ENCODE data around the gene SLC28A1. TPM values are rescaled to one million over a fixed set of nuclear protein-coding genes. Genes with fewer than 3 reads are reported as not detected.

The SLC28A1 gene
- total and polyA plus RNA-seq, 4 donors: 0.09 to 39.7 (median 18.3) TPM

- 83% methylated on average over 10 of the region's 10 CpGs for WGBS
- TF ChIP-seq YY1 (IDR thresholded peaks at IDR 0.05) (no peak), RXRA (IDR thresholded peaks at IDR 0.05) (no peak), HNF4A (conservative IDR thresholded peaks at IDR 0.05) (no peak), EGR1 (IDR thresholded peaks at IDR 0.05; ENCODE audit: low read depth in 2 of 2) (no peak)
Measured at GRCh38 chr15:84944311-84944710, 59.8 kb downstream of the SLC28A1 start.

GRCh38 chr15:84944861-84945260 lies 60.4 kb downstream of the SLC28A1 start:
- Histone ChIP-seq H3K9ac (ENCODE audit: low read depth in 1 of 2, low read length in 2 of 2) (no peak overlapping the region), H3K9me3 (ENCODE audit: control insufficient read depth in 4 of 4, low read length in 3 of 4) (no peaks in the 10 kb centered on the region), H3K4me1 (ENCODE audit: control insufficient read depth in 4 of 4, insufficient read depth in 4 of 4, low read length in 3 of 4) (no peaks in the 10 kb centered on the region), H3K27me3 (ENCODE audit: control insufficient read depth in 4 of 4, insufficient read depth in 4 of 4, low read length in 3 of 4) (no peaks in the 10 kb centered on the region), H3K4me3 (ENCODE audit: low read depth in 1 of 3, low read length in 3 of 3) (no peak overlapping the region), H3K36me3 (ENCODE audit: control insufficient read depth in 4 of 4, insufficient read depth in 3 of 4, low read depth in 1 of 4, low read length in 3 of 4) (peaks cover 1 to 41% (median 22%) of the 10 kb centered on the region in 4 donors), H3K27ac (ENCODE audit: low read depth in 1 of 2, low read length in 2 of 2) (no peak overlapping the region)
- no peak for TF ChIP-seq MAX (IDR thresholded peaks at IDR 0.05)
- 96% methylated on average over 11 of the region's 11 CpGs for WGBS
- no peak for DNase-seq (ENCODE audit: low spot score)

More at GRCh38 chr15:84944311-84944710, 59.8 kb downstream of the SLC28A1 start:
- Histone ChIP-seq H3K36me3 (ENCODE audit: control insufficient read depth in 4 of 4, insufficient read depth in 3 of 4, low read depth in 1 of 4, low read length in 3 of 4) (peaks cover 1 to 41% (median 24%) of the 10 kb centered on the region in 4 donors), H3K4me1 (ENCODE audit: control insufficient read depth in 4 of 4, insufficient read depth in 4 of 4, low read length in 3 of 4) (no peaks in the 10 kb centered on the region), H3K27me3 (ENCODE audit: control insufficient read depth in 4 of 4, insufficient read depth in 4 of 4, low read length in 3 of 4) (no peaks in the 10 kb centered on the region), H3K27ac (ENCODE audit: low read depth in 1 of 2, low read length in 2 of 2) (no peak overlapping the region), H3K4me3 (ENCODE audit: low read depth in 1 of 3, low read length in 3 of 3) (no peak overlapping the region), H3K9ac (ENCODE audit: low read depth in 1 of 2, low read length in 2 of 2) (no peak overlapping the region), H3K9me3 (ENCODE audit: control insufficient read depth in 4 of 4, low read length in 3 of 4) (no peaks in the 10 kb centered on the region)
- DNase-seq (ENCODE audit: low spot score): no peak

GRCh38 chr15:84946772-84947489 lies 62.5 kb downstream of the SLC28A1 start:
- no peaks in the 10 kb centered on the region for H3K27me3 ChIP-seq (ENCODE audit: control insufficient read depth in 4 of 4, insufficient read depth in 4 of 4, low read length in 3 of 4)
- TF ChIP-seq CTCF (IDR thresholded peaks at IDR 0.05; ENCODE audit: low read depth, low read length, missing input control) (no peak), HNF4G (IDR thresholded peaks at IDR 0.05) (no peak), FOXA2 (IDR thresholded peaks at IDR 0.05) (no peak), HNF4A (conservative IDR thresholded peaks at IDR 0.05) (peak in 1 of 2 donors; percentile 10), ATF3 (IDR thresholded peaks at IDR 0.05) (no peak), NR2F2 (IDR thresholded peaks at IDR 0.05) (no peak), RXRA (IDR thresholded peaks at IDR 0.05) (no peak), TAF1 (conservative IDR thresholded peaks at IDR 0.05) (no peak), EGR1 (IDR thresholded peaks at IDR 0.05; ENCODE audit: low read depth in 2 of 2) (no peak)
- H3K4me1 ChIP-seq (ENCODE audit: control insufficient read depth in 4 of 4, insufficient read depth in 4 of 4, low read length in 3 of 4): no peaks in the 10 kb centered on the region
- no peak overlapping the region for H3K4me3 ChIP-seq (ENCODE audit: low read depth in 1 of 3, low read length in 3 of 3)
- no peak overlapping the region for H3K9ac ChIP-seq (ENCODE audit: low read depth in 1 of 2, low read length in 2 of 2)
- WGBS: 92% methylated on average over 5 of the region's 5 CpGs
- peak overlapping the region in 1 of 2 donors; percentile 25 for H3K27ac ChIP-seq (ENCODE audit: low read depth in 1 of 2, low read length in 2 of 2)
- DNase-seq (ENCODE audit: low spot score): no peak
- peaks cover 1 to 33% (median 17%) of the 10 kb centered on the region in 4 donors for H3K36me3 ChIP-seq (ENCODE audit: control insufficient read depth in 4 of 4, insufficient read depth in 3 of 4, low read depth in 1 of 4, low read length in 3 of 4)
- H3K9me3 ChIP-seq (ENCODE audit: control insufficient read depth in 4 of 4, low read length in 3 of 4): no peaks in the 10 kb centered on the region
